HT-29 (cell line): ENCODE measurements around the gene FIGNL1. TPM values are rescaled to one million over a fixed set of nuclear protein-coding genes. Genes with fewer than 3 reads are reported as not detected.

Experiments used
- DNase-seq: peaks from one replicate; pipeline ENCODE4 v3.0.0-alpha.2; 2015; ENCODE audit warnings: low spot score
- small RNA-seq: library from RNA; depleted of rRNA; stranded (forward); fragments of <200 nt; gene quantifications from one replicate; pipeline ENCODE3, GENCODE V24; 2014
- total RNA-seq: library from RNA; depleted of rRNA; stranded (reverse); fragments of >200 nt; shearing (Covaris generic); gene quantifications from 2 replicates; pipeline ENCODE4 v1.2.3, GENCODE V29; 2014; rRNA removed

The FIGNL1 gene
- total RNA-seq, 1 experiment from 2014 or later, result 15.4 TPM

DNA sequence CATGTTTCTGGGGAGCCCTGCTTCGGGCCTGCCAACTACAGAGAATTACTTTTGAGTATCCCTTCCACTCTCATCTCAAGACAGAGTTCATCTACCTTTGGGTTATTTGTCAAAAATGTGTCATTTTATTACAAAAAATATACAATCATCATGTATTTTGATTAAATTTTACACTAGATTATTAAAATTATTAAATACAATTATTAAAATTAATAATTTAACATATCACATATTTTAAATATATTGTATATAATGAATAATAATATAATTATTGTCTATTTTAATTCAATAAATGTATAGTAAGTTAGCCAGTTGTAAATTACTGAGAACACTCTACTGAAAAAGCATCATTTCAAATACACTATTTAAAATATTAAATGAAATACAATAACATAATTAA lies 50.9 kb downstream of the FIGNL1 start:
- DNase-seq, result no peak

DNA sequence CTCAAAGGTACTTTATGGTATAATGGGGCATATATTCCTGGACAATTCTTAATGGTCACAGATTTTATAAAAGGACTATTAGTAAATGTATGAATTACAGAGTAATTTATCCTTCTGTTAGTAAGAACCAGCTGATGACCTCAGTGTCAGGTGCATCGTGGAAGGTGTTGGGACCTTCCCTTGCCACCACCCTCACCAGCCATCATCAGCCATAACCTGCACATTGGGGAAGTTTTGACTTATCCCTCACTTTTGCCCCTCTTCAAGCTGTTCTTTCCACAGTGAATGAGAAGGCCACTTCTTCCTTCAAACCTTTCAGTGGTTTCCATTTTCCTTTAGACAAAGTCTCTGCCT lies 52.2 kb downstream of the FIGNL1 start:
- no peak for DNase-seq

DNA sequence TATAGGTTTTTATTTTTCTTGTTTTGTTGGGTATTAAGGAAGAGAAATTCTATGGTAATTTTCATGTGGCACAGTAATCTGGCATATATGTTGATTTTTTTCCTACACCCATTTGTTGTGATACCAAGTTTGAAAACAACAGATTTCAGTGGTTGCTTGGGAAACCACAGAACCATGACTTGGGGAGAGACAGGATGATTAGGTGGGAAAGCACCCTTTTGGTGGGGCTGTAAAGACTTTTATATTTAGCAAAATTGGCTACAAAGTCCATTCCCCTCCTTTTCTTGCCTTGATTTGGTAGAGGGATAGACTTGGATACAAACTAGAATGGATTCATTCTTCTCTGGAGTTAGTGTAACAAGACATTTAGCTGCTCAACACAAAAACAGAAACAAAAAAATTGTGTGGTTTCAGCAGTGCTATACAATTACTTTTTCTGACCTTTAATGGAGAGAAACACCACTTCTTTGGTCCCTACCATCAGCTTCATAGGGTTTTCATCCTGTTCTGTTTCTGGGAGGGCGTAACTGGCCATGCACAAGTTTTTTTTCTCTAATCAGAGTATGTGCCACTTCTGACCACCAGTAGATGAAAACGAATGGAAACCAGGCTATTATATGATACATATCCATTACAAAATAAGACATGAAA lies 52.7 kb downstream of the FIGNL1 start:
- no peak for DNase-seq

DNA sequence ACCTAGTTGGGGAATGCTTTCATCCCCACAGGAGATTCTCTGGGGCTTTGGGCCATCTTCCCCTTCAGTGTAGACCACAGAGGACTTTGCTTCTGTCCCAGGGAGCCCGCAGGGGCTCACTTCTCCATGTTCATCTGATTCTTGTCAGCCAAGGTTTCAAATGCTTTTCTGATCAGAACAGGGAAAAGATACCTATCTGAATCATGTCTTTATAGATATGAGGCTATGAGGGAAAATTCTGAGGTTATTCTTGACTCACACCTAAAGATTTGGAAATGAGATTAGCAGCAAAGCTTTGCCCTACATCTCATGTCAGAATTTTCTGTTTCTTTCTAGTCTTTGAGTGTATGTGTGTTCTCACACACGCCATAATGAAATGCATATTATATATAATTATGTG lies 53.3 kb downstream of the FIGNL1 start:
- DNase-seq, result no peak

DNA sequence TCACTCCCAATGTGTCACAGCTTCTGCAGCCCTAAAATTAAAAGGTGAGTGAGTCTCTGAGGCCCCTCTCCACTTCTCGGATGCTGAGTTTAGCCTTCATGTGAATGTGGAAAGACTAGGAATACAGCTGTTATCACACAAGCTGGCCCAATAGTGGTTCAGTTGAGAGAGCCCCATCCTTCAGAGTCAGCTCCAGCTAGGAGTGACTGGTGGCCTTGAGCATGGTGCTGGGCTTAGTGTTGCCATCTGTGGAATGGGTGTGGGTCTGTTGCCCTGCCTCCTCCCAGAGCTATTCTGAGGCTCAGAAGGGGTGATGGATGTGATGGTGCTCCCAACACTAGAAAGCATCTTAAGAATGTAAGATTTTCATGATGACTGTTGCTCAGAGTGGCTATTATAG lies 55.8 kb downstream of the FIGNL1 start:
- DNase-seq, result no peak

Small RNA genes within 50 kb of the gene (small RNA-seq; reads per million reads assigned to genes)
- not detected for gene RNU6-1091P

Other genes starting within 250 kb of the FIGNL1 start
- gene IKZF1, start 145.6 kb downstream of the FIGNL1 start, total RNA-seq, result not detected in 2 replicates
- gene DDC, start 115.1 kb upstream of the FIGNL1 start, total RNA-seq, result 9.1 and 11.9 TPM in 2 replicates